Activated gamma-delta T cell treated with Interleukin-2 at 50 U/mL for 16 hours (primary cell): ENCODE results near the gene OGDH.
"Not testable (repeated sequence)": the region's sequence is repeated elsewhere in the genome, so short reads cannot be mapped to it uniquely, and the experiment has no call there.

Experiments
- DNase-seq: peaks from one replicate; pipeline ENCODE4 v3.0.0-alpha.2; 2020

OGDH gene

GRCh38 chr7:44711528-44711927 is 105.1 kb downstream of the OGDH start:
- DNase-seq = no peak

DNA sequence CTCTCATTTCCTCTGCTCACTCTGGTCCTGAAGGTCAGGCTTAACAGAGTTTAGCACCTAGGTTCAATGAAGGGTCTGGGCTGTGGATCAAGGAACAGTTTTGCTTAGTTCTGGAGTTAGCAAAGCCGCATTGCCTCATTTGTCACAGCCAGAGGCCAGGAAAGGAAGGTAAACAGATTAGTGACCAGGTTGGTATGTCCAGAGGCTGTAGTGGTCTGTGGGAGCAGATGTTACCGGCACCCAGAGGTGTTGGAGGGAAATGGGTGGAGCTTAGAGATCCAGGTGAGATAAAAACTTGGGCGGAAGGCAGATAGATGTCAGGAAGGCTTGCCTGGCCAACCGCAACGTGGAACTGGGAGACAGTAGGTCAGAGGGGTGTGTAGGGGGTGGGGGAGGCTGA is 105.6 kb downstream of the OGDH start:
- DNase-seq = no peak

- no peak for DNase-seq
Observed at GRCh38 chr7:44713141-44713540, 106.7 kb downstream of the OGDH start.

DNA sequence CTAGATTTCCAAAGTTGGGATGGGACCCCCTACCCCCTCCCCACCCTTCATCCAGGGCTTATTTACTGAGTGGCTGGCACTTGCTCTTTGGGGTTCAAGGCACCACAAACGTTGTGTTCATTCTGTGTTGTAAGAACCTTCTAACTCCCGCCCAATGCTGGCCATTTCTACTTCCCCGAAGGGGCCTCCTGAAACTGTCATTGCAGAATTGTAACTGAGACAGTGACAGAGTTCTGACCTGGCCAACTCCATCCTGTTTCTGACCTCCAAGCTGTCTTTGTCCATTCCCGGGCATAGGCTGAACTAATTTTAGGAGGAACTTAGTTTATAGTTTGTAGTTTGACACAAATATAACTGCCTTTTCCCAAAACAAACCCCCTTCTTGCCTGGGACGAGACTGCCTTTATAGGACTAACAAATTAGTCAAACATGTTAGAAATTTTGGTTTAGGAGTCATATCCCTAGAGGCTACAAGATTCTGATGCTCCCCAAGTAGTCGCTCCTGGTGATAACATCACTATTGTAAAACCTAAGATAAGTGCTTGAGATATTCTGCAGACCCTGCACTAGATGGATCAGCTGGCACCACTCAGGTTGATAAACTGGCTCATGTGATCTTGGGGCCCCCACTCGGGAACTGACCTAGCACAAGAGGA is 107.4 kb downstream of the OGDH start:
- no peak for DNase-seq

DNA sequence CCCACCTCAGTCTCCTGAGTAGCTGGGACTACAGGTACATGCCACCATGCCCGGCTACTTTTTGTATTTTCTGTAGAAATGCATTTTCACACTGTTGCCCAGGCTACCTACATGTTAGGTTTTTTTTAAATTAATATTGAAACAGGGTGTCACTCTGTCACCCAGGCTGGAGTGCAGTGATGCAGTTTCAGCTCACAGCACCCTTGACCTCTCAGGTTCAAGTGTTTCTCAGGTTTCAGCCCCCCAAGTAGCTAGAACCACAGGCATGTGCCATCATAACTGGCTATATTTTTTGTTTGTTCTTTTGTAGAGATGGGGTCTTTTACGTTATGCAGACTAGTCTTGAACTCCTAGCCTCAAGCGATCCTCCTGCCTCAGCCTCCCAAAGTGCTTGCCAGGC is 109.8 kb downstream of the OGDH start:
- DNase-seq = no peak

DNA sequence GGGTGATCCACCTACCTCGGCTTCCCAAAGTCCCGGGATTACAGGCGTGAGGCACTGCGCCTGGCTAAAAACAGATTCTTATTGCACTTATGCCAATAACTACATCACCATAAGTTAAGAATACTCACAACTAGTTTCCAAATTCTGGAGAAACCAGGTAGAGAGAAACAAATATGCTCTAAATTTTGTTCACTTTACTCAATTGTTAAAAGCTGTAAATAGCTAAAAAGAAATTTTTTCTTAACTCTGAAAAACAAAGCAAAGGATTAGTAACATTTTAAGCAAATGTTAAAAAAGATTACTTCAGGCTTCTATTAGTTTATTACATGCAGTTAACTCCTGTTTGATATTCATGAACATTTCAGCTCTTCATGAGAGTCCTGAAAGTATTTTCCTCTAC is 113.9 kb downstream of the OGDH start:
- no peak for DNase-seq

DNA sequence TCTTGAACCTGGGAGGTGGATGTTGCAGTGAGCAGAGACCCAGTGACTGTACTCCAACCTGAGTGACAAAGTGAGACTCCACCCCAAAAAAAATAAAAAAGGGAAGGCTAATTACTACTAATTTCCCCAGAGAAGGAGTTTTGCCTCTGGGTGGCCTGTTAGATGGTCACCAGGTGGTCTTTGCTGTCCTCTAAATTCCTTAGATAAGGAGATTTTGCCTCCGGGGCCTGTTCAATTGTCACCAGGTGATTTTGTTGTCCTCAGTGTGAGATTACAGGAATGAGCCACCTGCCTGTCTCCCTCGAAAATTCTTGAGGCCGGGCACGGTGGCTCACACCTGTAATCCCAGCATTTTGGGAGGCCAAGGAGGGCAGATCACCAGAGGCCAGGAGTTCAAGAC is 117.8 kb downstream of the OGDH start:
- DNase-seq = no peak

DNA sequence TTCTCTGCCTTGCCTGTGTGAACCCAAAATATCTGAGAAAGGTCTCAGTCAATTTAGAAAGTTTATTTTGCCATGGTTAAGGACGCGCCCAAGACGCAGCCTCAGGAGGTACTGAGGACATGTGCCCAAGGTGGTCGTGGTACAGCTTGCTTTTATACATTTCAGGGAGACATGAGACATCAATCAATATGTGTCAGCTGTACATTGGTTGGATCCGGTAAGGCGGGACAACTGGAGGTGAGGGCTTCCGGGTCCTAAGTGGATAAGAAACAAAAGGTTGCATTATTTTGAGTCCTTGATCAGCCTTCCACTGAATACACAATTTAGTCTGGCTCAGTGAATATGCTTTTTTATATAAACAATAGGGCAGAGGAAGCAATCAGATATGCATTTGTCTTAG is 119.8 kb downstream of the OGDH start:
- DNase-seq = not testable (repeated sequence)

DNA sequence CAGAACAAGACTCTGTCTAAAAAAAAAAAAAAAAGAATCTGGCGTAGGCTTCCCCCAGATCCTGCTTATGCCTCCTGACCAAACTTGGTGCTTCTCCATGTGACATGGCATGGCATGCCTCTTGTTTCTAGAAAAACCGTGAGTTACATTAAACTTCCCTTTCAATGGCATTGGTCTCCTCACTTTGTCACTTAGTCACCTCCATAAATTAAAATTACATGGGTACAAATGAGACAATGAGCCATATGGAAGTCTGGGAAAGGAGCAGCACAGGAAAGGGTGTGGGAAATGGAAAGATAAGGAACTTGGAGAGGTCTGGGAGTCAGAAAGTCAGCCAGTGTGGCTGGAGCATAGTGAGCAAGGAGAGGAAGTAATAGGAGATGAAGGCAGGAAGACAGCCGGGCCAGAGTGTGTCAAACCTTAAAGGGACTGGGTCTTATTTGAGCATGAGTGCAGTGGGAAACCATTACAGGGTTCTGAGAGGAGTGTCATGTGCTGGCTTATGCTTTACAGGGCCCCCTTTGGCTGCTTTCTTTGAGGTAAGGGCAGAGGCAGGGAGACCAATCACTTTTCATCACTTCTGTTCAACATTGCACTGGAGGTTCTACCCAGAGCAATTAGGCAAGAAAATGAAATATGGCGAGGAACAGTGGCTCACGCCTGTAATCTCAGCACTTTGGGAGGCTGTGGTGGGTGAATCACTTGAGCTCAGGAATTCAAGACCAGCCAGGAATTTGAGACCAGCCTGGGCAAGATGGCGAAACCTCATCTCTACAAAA is 120.9 kb downstream of the OGDH start:
- DNase-seq = no peak

- no peak for DNase-seq
Observed at GRCh38 chr7:44727937-44728262, 121.5 kb downstream of the OGDH start.

DNA sequence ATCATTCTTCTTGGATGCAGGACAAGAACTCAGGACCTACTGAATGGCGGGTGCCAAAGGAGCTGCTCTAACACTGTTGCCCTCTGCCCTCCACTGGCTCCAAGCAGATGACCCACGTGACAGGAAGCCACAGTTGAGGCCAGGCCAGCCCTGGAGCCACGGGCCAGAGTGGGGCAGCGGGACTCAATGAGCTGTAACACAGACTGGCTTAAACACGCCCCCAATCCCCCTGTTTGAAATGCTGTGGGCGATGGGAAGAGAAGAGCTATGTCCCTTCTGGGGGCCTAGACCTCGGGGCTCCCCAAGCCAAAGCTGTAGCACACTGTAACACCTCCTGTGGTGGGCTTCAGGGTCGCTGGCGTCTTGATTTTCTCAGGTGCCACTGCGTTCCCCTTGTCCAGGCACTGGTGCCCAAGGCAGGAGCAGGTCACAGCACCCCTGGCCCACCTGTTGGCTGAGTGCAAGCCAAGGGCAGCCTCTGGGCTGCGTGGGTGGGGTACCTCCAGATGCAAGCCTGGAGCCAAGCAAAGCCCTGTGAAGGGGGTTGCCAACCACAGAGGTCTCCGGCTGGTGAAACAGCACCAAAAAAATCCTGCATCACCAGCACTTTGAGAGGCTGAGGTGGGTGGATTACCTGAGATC is 123.6 kb downstream of the OGDH start:
- no peak for DNase-seq

GRCh38 chr7:44732971-44733370 is 126.5 kb downstream of the OGDH start:
- DNase-seq = not testable (repeated sequence)

GRCh38 chr7:44733708-44734481 is 127.5 kb downstream of the OGDH start:
- no peak for DNase-seq

DNA sequence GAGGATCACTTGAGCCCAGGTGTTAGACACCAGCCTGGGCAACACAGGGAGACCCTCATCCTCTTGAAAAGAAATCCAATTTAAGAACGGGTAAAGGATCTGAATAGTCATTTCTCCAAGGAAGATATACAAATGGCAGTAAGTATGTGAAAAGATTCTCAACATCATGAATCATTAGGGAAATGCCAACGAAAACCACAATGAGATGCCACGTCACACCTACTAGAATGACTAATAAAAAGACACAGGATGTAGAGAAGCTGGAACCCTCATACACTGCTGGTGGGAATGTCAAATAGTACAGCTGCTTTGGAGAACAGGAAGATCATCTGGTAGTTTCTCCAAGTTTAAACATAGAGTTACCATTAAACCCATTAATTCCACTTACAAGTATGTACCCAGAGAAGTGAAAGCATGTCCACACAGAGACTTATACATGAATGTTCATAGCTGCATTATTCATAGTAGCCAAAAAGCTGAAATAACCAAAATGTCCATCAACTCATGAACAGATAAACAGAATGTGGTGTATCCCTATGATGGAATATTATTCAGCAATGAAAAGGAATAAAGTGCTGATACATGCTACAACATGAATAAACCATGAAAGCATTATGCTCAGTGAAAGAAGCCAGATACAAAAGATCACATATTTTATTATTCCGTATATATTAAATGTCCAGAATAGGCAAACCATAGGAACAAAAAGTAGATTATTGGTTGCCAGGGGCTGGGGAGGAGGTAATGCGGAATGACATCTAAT is 129.2 kb downstream of the OGDH start:
- DNase-seq = no peak

DNA sequence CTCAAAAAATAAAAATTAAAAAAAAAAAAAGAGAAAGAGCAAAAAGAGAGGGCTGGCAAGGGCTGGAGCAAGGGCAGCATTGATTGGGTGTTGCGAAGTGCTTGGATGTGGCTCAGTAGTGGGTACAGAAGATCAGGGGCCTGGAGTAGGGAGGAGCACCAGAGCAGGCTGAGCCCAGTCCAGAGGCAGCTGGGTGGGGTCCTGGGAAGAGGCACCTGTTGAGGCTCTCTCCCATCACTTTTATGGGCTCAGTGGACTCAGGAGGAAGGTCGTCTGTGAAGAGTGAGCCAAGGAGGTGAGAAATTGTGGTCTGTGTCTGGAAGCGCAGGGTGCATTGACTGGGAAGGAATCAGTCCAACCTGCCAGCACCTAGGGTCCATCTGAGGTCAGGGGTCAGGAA is 130.5 kb downstream of the OGDH start:
- DNase-seq = no peak

- DNase-seq = no peak
Observed at GRCh38 chr7:44738051-44738723, 131.8 kb downstream of the OGDH start.

GRCh38 chr7:44738876-44739665 is 132.6 kb downstream of the OGDH start:
- DNase-seq = no peak

- DNase-seq = no peak
Observed at GRCh38 chr7:44740055-44740454, 133.6 kb downstream of the OGDH start.

DNA sequence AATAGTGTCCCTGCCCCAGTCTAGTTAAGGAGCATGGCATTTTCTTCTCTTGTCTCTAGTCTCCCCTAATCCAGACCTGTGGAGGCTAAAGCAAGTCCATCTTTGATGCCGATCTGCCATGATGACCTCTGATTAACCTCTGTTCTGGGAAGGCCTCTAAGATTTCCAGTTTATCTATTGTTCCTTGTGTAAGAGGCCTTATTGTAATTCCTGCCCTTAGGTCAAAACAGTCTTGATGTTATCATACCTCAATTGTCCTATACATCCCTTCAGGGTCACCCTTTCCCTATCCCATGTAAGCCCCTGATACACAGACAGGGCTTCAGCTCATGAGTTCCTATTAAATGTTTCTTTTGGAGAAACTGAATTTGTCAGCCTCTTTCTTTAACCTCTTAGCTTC is 137.3 kb downstream of the OGDH start:
- DNase-seq = no peak

- peak; percentile 91 for DNase-seq
Observed at GRCh38 chr7:44748045-44748947, 141.9 kb downstream of the OGDH start, which contains the start of gene ZMIZ2. ZMIZ2 (plus strand) TSS chr7:44748847; CDS start chr7:44756250, 7,403 bp downstream.
